HEK293 (cell line): Measurements from ENCODE around the gene TM9SF3.

ENCODE experiments used
- CTCF ChIA-PET: fragments of 350-600 bp; formaldehyde crosslinking; extraction: SDS; loops from one replicate; lab custom pipeline; 2021; ENCODE audit warnings: antibody characterized with exemption; lab: Yijun Ruan, JAX
- POLR2A ChIA-PET: fragments of 300-600 bp; formaldehyde crosslinking; extraction: SDS; loops from one replicate; lab custom pipeline; 2020; ENCODE audit warnings: antibody characterized with exemption, inconsistent platforms; lab: Yijun Ruan, JAX
- H3K27ac ChIP-seq: fragments of 200-500 bp; sonication (Bioruptor generic); 2 replicates; pipeline ENCODE4 v1.5.1; 2014; ENCODE audit warnings: low read depth, low read length, control low read depth, inconsistent platforms; ENCODE audit errors: extremely low read depth
- H3K36me3 ChIP-seq, 2 experiments: fragments of 200-500 bp in 1 of 2; sonication (Bioruptor generic) in 1 of 2; 1 replicate in 1 of 2; 2 replicates in 1 of 2; pipeline ENCODE4 v1.5.1; 2014 to 2017; ENCODE audit warnings: inconsistent platforms in 2 of 2, low read length in 2 of 2; ENCODE audit not compliant: control insufficient read depth in 2 of 2, insufficient read depth in 1 of 2
- H3K4me1 ChIP-seq: fragments of 200-500 bp; sonication (Bioruptor generic); 2 replicates; pipeline ENCODE4 v1.5.1; 2014; ENCODE audit warnings: mild to moderate bottlenecking, low read length, inconsistent platforms; ENCODE audit not compliant: control insufficient read depth, insufficient read depth
- H3K4me3 ChIP-seq: 2 replicates; pipeline ENCODE4 v1.5.1; 2011; ENCODE audit warnings: low read depth, mild to moderate bottlenecking, control low read depth, low read length, moderate library complexity
- H3K9me3 ChIP-seq: fragments of 200-500 bp; sonication (Bioruptor generic); 2 replicates; pipeline ENCODE4 v1.5.1; 2014; ENCODE audit warnings: low read depth, low read length, inconsistent platforms; ENCODE audit not compliant: control insufficient read depth, insufficient read depth
- CTCF ChIP-seq: fragments of 450-650 bp; formaldehyde crosslinking; IDR thresholded peaks from 2 replicates; pipeline ENCODE4 v1.5.1; 2016; ENCODE audit warnings: missing biosample characterization, missing genetic modification characterization
- KLF10 ChIP-seq: fragments of 450-650 bp; IDR thresholded peaks from 2 replicates; pipeline ENCODE4 v1.5.1; 2018; ENCODE audit warnings: missing biosample characterization, mild to moderate bottlenecking, missing genetic modification characterization
- MZF1 ChIP-seq: fragments of 450-650 bp; formaldehyde crosslinking; IDR thresholded peaks from 2 replicates; pipeline ENCODE4 v1.5.1; 2017; ENCODE audit warnings: missing biosample characterization, missing genetic modification characterization, borderline replicate concordance
- OVOL3 ChIP-seq: fragments of 450-650 bp; formaldehyde crosslinking; IDR thresholded peaks from 2 replicates; pipeline ENCODE4 v1.5.1; 2016; ENCODE audit warnings: missing biosample characterization, missing genetic modification characterization
- PRDM6 ChIP-seq: fragments of 450-650 bp; formaldehyde crosslinking; IDR thresholded peaks from 2 replicates; pipeline ENCODE4 v1.5.1; 2017; ENCODE audit warnings: missing biosample characterization, missing genetic modification characterization
- REPIN1 ChIP-seq: fragments of 450-650 bp; formaldehyde crosslinking; IDR thresholded peaks from 2 replicates; pipeline ENCODE4 v1.5.1; 2017; ENCODE audit warnings: missing biosample characterization, missing genetic modification characterization, low read depth
- SP7 ChIP-seq: fragments of 450-650 bp; formaldehyde crosslinking; IDR thresholded peaks from 2 replicates; pipeline ENCODE4 v1.5.1; 2016; ENCODE audit warnings: missing biosample characterization, missing genetic modification characterization
- ZBTB17 ChIP-seq: fragments of 450-650 bp; formaldehyde crosslinking; IDR thresholded peaks from 2 replicates; pipeline ENCODE4 v1.5.1; 2016; ENCODE audit warnings: missing biosample characterization, missing genetic modification characterization
- ZBTB6 ChIP-seq: fragments of 450-650 bp; formaldehyde crosslinking; IDR thresholded peaks from 2 replicates; pipeline ENCODE4 v1.5.1; 2017; ENCODE audit warnings: missing biosample characterization, missing genetic modification characterization
- ZIC2 ChIP-seq: fragments of 450-650 bp; formaldehyde crosslinking; IDR thresholded peaks from 2 replicates; pipeline ENCODE4 v1.5.1; 2016; ENCODE audit warnings: missing biosample characterization, missing genetic modification characterization
- ZNF146 ChIP-seq: fragments of 450-650 bp; formaldehyde crosslinking; IDR thresholded peaks from 2 replicates; pipeline ENCODE4 v1.5.1; 2016; ENCODE audit warnings: missing biosample characterization, missing genetic modification characterization
- ZNF18 ChIP-seq: fragments of 450-650 bp; formaldehyde crosslinking; IDR thresholded peaks from 2 replicates; pipeline ENCODE4 v1.5.1; 2016; ENCODE audit warnings: missing biosample characterization, missing genetic modification characterization
- ZNF184 ChIP-seq: fragments of 450-650 bp; IDR thresholded peaks from 2 replicates; pipeline ENCODE4 v1.5.1; 2018; ENCODE audit warnings: missing biosample characterization, mild to moderate bottlenecking, missing genetic modification characterization
- ZNF202 ChIP-seq: fragments of 450-650 bp; formaldehyde crosslinking; IDR thresholded peaks from 2 replicates; pipeline ENCODE4 v1.5.1; 2016; ENCODE audit warnings: missing biosample characterization, missing genetic modification characterization, borderline replicate concordance
- ZNF280C ChIP-seq: fragments of 450-650 bp; formaldehyde crosslinking; IDR thresholded peaks from 2 replicates; pipeline ENCODE4 v1.5.1; 2016; ENCODE audit warnings: missing biosample characterization, missing genetic modification characterization
- ZNF510 ChIP-seq: fragments of 450-650 bp; formaldehyde crosslinking; IDR thresholded peaks from 2 replicates; pipeline ENCODE4 v1.5.1; 2018; ENCODE audit warnings: mild to moderate bottlenecking, missing genetic modification characterization, missing biosample characterization; ENCODE audit not compliant: insufficient replicate concordance
- ZNF549 ChIP-seq: fragments of 450-650 bp; IDR thresholded peaks from 2 replicates; pipeline ENCODE4 v1.5.1; 2018; ENCODE audit warnings: missing biosample characterization, missing genetic modification characterization, mild to moderate bottlenecking, inconsistent platforms, moderate library complexity
- ZNF580 ChIP-seq: fragments of 450-650 bp; formaldehyde crosslinking; IDR thresholded peaks from 2 replicates; pipeline ENCODE4 v1.5.1; 2016; ENCODE audit warnings: missing biosample characterization, missing genetic modification characterization
- ZNF701 ChIP-seq: fragments of 450-650 bp; formaldehyde crosslinking; IDR thresholded peaks from 2 replicates; pipeline ENCODE4 v1.5.1; 2016; ENCODE audit warnings: missing biosample characterization, missing genetic modification characterization
- ZNF76 ChIP-seq: fragments of 450-650 bp; formaldehyde crosslinking; IDR thresholded peaks from 2 replicates; pipeline ENCODE4; 2016; ENCODE audit warnings: low read depth, missing biosample characterization, missing genetic modification characterization, borderline replicate concordance
- ZNF776 ChIP-seq: fragments of 450-650 bp; formaldehyde crosslinking; IDR thresholded peaks from 2 replicates; pipeline ENCODE4 v1.5.0; 2017; ENCODE audit warnings: missing biosample characterization, missing genetic modification characterization, borderline replicate concordance
- ZSCAN30 ChIP-seq: fragments of 450-650 bp; IDR thresholded peaks from 2 replicates; pipeline ENCODE4 v1.5.1; 2018; ENCODE audit warnings: missing biosample characterization, mild to moderate bottlenecking, missing genetic modification characterization, moderate library complexity

The TM9SF3 gene

GRCh38 chr10:96538683-96539082 lies 48.1 kb downstream of the TM9SF3 start:
- Histone ChIP-seq H3K36me3 (peaks cover 35 to 39% of the 10 kb centered on the region in 2 experiments), H3K4me3 (no peak overlapping the region), H3K9me3 (no peaks in the 10 kb centered on the region), H3K4me1 (peaks cover 18% of the 10 kb centered on the region), H3K27ac (no peak overlapping the region)
- ChIA-PET POLR2A (no interaction called here), CTCF (interaction anchor here (0.6 to 1.2 kb wide), 5 partner anchors 17 to 206 kb away, joined by 3 to 4 read pairs (median 3); partner anchors contain the start of gene TLL2)
- TF ChIP-seq ZNF580 (tag by site-specific recombination) (no peak), ZNF701 (tag by site-specific recombination) (no peak), REPIN1 (tag by site-specific recombination) (no peak), ZNF184 (peak; percentile 95)

- no peaks in the 10 kb centered on the region for H3K9me3 ChIP-seq
- peaks cover 29% of the 10 kb centered on the region for H3K4me1 ChIP-seq
- H3K4me3 ChIP-seq, result no peak overlapping the region
- no peak for TF ChIP-seq ZNF776 (tag by site-specific recombination)
- no peak for TF ChIP-seq ZIC2 (tag by site-specific recombination)
- TF ChIP-seq ZNF280C, result no peak
- TF ChIP-seq ZNF76 (tag by site-specific recombination), result no peak
- no peak for TF ChIP-seq MZF1 (tag by site-specific recombination)
- peaks cover 23 to 29% of the 10 kb centered on the region in 2 experiments for H3K36me3 ChIP-seq
- POLR2A ChIA-PET, result no interaction called here
- no peak overlapping the region for H3K27ac ChIP-seq
- CTCF ChIA-PET, result interaction anchor here (0.7 to 1.0 kb wide), 3 partner anchors 22 to 183 kb away, joined by 3 to 5 read pairs (median 4); no protein-coding TSS in a partner anchor
These were observed 50.7 kb downstream of the TM9SF3 start for GRCh38 chr10:96536129-96536528.

- H3K9me3 ChIP-seq, result no peaks in the 10 kb centered on the region
- H3K4me1 ChIP-seq, result peaks cover 29% of the 10 kb centered on the region
- ChIA-PET POLR2A (no interaction called here), CTCF (interaction anchor here (0.6 kb wide), 1 partner anchor 22 kb away, joined by 3 read pairs; no protein-coding TSS in a partner anchor)
- no peak overlapping the region for H3K4me3 ChIP-seq
- H3K36me3 ChIP-seq, result peaks cover 9 to 41% of the 10 kb centered on the region in 2 experiments
- H3K27ac ChIP-seq, result no peak overlapping the region
- TF ChIP-seq OVOL3 (tag by site-specific recombination) (no peak), ZNF146 (tag by site-specific recombination) (no peak), SP7 (tag by site-specific recombination) (peak; percentile 30; the same call in 1 of the 2 replicates), ZNF18 (tag by site-specific recombination) (peak; percentile 79), ZBTB17 (peak; percentile 48; the same call in 1 of the 2 replicates), KLF10 (tag by site-specific recombination) (peak; percentile 73), ZSCAN30 (peak; percentile 60; the same call in 1 of the 2 replicates), PRDM6 (peak; percentile 81), ZNF202 (tag by site-specific recombination) (no peak), ZNF549 (no peak), ZNF510 (tag by site-specific recombination) (no peak), ZBTB6 (tag by site-specific recombination) (no peak), CTCF (tag by site-specific recombination) (no peak)
These were observed 54.3 kb downstream of the TM9SF3 start for GRCh38 chr10:96532523-96532922.
